D341Med (cell line): ENCODE measurements around the gene ASPHD1.
"Not testable (repeated sequence)": the region's sequence is repeated elsewhere in the genome, so short reads cannot be mapped to it uniquely, and the experiment has no call there.

Experiments
- DNase-seq: peaks from one replicate; pipeline ENCODE4 v3.0.0; 2012; ENCODE audit warnings: low spot score

The ASPHD1 gene

DNA sequence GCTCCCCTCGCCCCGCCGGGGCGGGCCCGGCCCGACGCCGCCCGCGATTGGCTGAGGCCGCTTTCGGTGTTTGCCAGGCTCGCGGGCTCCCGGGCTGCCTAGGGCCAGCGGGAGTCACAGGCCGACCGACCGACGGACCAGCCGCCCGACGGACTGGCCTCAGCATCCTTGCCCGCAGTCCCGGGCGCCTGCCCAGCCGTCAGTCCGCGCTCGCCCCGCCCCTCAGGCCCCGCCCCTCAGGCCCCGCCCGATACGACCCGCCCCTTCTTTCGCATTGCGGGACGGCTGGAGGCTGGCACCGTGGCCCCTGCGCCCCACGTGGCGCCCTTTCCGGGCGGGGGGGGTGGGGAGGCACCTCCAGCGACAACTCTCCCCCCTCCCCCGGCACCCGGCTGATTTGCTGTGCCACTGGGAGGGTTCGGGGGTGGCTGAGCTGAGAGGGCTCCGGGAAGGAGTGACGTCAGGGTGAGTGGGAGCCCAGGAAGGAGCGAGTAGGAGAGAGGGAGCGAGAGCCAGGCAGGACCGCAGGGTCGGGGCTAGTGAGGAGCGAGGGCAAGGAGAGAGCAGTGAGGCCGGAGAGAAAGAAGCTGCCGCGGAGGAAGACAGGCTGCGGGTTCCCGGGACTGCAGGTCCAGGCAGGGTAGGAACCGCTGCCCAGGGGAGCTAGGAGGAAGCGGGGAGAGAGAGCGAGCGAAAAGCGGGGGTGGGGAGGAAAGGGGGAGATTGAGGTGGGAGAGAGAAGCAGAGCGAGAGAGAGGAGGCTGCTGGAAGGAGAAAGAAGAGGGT, at the start of gene ASPHD1:
TSS of gene ASPHD1 (plus strand) at position 387 of the 786 bp plus-strand sequence. CDS start 484 bp downstream, outside the sequence.
- peak; percentile 91 for DNase-seq

GRCh38 chr16:29850998-29851397, 49.3 kb upstream of the ASPHD1 start:
- DNase-seq, result no peak

DNA sequence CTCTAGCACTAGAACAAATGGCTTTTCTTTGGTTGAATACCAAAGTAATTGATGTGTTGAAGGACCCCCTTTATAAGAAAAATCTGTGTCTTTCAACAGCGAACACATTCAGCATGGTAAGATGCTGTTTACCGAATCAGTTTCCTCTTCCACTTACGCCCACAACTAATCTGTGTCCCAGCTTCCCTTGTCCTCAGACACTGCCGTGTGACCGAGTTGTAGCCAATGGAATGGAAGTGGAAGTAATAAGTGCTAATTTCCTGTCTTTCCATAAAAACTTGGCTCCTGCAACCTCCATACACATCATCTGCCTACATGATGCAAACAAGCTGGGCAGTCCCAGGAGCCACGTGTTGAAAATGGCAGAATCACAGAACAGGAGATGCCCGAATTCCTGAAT, 47.6 kb upstream of the ASPHD1 start:
- DNase-seq, result no peak

DNA sequence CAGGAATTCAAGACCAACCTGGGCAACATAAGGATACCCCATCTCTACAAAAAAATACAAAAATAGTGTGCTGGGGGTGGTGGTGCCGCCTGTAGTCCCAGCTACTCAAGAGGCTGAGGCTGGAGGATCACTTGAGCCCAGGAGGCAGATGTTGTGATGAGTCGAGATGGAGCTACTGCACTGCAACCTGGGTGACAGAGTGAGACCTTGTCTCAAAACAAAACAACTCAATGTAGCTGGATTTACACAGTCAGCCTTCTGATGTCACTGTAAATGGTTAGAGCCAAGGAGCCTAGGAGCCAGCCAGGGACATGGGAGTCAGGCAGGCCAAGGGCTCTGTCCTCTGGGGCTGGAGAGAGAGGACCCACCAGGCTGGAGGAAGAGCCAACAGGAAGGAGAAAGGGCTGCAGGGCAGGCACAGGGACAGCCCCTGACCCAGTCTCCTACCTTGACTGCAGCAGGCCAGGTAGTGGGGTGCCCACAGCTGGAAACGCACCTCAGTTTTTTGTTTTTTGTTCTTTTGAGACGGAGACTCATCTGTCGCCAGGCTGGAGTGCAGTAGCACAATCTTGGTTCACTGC, 45.7 kb upstream of the ASPHD1 start:
- DNase-seq, result no peak

GRCh38 chr16:29857133-29857760, 43.0 kb upstream of the ASPHD1 start:
- DNase-seq, result no peak

- DNase-seq, result no peak
Measured at GRCh38 chr16:29858149-29858849, 42.0 kb upstream of the ASPHD1 start.

- no peak for DNase-seq
Measured at GRCh38 chr16:29858974-29859373, 41.3 kb upstream of the ASPHD1 start.

GRCh38 chr16:29860218-29860617, 40.1 kb upstream of the ASPHD1 start:
- DNase-seq, result no peak

DNA sequence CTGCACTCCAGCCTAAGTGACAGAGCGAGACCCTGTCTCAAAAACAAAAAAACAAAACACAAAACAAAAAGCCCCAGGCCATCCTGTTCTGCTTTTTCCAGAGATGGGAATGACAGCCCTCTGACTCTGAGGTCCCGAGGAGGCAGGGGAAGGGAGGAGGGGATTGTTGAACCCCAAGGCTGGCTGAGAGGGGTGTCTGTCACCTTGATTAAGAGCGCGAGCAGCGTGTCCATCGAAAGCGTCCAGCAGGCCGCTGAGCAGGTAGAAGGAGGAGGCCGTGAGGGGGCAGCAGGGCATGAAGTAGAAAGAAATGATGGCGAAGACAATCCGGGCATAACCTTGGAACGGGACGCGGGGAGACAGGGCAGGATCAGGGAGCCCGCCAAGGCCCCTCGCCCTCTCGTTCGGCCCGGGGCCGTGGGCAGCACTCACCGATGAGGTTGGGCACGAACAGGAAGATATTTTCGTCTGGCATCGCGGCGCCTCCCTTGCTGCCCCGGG, 37.9 kb upstream of the ASPHD1 start:
- peak; percentile 50 for DNase-seq

- peak; percentile 93 for DNase-seq
Measured at GRCh38 chr16:29862884-29863668, 37.2 kb upstream of the ASPHD1 start, which contains the start of gene CDIPT. CDIPT (minus strand) TSS chr16:29863226; CDS start chr16:29862857, 369 bp downstream.

- no peak for DNase-seq
Measured at GRCh38 chr16:29863669-29863984, 36.7 kb upstream of the ASPHD1 start.

GRCh38 chr16:29864205-29864604, 36.1 kb upstream of the ASPHD1 start:
- DNase-seq, result no peak

DNA sequence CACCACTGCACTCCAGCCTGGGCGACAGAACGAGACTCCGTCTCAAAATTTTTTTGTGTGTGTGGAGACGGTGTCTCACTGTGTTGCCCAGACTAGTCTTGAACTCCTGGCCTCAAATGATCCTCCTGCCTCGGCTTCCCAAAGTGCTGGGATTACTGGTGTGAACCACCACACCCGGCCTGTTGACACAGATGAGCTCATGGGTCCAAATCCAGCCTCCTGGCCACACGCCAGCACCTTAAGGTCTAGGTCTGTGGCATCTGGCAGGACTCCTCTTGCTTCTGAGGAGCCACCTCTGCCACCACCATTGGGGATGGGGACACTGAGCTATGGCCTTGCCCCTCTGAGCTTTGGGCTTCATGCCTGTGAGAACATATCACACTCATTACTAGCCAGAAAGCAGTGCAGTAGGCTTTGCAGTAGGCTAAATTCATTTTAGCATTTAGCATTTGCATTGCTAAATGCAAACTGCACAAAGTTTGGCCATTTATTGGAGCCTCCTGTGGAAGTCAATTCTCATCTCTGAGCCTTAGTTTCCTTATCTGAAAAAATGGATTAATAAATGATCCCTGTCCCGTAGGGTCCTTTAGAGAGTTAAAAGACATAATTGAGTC, 31.8 kb upstream of the ASPHD1 start:
- DNase-seq, result no peak

- not testable (repeated sequence) for DNase-seq
Measured at GRCh38 chr16:29869067-29869466, 31.2 kb upstream of the ASPHD1 start.

DNA sequence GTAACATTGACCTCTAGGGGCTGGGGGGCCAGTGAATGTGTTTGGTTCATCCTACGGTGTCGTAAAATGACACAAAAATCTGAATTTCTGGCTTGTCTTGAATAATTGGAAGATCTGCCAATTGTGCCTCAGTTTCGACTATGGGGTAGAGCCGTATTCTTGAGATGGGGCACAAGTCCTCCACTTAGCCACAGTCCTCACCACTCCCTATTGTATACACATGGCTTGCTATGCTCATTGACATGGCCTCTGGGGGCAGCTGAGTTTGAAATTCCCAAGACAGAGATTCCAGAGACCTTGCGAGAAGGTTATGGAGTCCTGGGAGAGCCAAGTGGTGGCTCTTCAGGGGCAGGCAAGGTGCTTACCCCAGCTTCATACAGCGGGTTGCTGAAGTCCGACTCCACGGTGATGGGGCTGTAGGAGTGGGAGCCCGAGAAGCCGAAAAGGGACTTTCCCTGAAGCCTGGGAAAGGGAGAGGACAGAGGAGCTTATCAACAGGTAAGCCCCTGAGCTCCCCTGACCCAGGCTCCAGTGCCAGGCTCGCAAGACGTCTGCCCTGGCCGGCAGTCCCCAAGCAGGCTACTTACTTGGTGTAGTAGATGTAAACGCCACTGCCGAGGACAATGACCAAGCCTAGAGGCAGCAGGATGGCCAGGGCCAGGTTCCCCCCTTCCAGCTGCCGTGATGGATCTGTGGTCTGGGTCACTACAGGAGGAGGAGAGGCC, 28.3 kb upstream of the ASPHD1 start:
- no peak for DNase-seq

GRCh38 chr16:29873319-29873718, 27.0 kb upstream of the ASPHD1 start:
- DNase-seq, result no peak

DNA sequence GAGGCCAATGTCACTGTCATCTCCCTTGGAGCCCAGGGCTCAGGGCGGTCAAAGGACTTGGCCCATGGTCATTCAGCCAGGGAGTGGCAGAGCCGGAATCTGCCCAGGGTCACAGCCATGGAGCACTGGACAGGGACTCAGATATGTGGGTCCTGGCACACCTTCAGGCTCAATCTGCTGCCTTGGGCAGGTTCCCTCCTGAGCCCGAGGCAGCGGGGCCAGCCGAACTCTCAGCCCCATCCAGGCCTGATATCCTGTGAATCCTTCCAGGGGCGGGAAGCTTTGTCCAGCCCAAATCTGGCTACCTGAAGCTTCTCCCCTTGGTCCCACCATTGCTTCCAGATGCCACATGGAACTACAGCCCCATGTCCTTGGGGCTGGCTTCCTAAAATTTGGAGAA, 25.1 kb upstream of the ASPHD1 start:
- DNase-seq, result no peak

DNA sequence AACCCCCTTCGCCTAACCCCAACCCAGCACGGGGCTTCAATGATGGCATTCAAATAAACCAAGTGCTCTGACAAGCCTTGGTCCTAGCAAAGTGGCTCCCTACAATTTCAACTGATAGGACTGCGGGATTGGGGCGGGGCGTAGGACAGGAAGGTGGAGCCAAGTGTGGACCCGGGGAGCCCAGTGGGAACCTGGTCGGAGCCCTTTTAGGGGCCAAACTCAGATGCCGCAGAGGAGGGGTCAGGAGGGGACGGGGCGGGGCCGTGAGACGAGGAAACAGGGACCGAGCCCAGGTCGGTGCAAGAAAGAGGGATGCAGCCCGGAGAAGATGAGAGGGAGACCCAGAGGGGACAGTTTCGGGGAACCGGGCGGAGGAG, 24.1 kb upstream of the ASPHD1 start:
- no peak for DNase-seq

GRCh38 chr16:29876594-29877249, 23.6 kb upstream of the ASPHD1 start:
- DNase-seq, result no peak
